ENCODE measurements around the gene PTGER3.
A peak's percentile ranks its signal among the peaks of the same experiment; 100 is the strongest.
"Not testable (repeated sequence)": the region's sequence is repeated elsewhere in the genome, so short reads cannot be mapped to it uniquely, and the experiment has no call there.

Gene PTGER3

GRCh38 chr1:71014178-71014579, 33.4 kb downstream of the PTGER3 start:
- no peak for DNase-seq
- TF ChIP-seq POLR2A (IDR thresholded peaks at IDR 0.05; ENCODE audit: low read length) (no peak), GATA1 (IDR thresholded peaks at IDR 0.05; ENCODE audit: low read depth, low read length) (no peak)

DNA sequence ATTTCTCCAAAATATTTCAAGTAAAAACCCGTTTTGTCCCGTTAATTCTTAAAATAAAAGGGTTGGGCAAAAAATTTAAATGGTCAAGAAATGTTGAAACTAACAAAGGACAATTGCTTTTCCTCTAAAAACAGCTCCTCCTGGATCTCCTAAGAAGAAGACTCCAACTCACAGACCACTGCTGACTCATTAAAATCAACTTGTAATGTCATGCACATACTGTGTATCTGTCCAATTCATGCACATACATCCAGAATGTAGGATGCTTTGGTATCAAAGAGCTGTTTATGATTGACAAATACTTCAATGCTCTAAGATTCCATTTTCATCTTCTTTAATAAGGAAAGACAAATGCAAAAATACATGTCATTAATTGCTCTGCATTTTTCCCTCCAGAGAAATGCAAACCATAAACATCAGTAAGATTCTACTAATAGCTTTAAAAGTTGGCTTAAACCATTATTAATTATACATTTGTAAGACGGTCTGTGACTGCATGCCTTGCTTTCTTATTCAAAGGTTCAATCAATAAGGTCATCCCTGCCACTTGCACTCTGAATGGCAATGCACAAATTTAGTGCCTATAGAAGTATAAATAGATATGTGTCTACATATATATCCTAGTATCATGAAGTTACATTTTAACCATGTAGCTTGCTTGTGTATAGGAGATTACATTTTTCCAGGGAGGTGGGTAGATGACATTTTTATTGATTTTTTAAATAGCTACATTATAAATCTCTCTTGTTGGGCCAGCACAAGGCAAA, 44.7 kb downstream of the PTGER3 start:
- no peak for DNase-seq

DNA sequence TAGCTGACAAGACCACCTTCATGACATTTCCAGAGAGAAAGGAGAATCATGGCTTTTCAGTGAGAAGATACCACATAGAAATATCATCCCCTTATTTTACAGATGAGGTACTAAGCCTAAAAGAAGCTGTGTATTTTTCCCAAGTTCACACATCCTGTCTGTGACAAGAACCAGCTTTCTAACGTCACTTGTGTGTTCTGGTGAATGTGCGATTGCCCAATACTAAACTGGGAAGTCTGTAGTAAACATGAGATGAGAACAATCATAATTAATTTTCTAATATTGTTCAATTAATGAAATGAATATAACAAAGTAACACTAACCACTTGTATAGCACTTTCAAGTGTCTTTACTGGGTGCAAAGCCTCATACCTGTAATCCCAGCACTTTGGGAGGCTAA, 46.0 kb downstream of the PTGER3 start:
- DNase-seq, result no peak
- TF ChIP-seq GATA1 (IDR thresholded peaks at IDR 0.05; ENCODE audit: low read depth, low read length) (no peak), POLR2A (IDR thresholded peaks at IDR 0.05; ENCODE audit: low read length) (no peak)

More for the DNA sequence above, 44.7 kb downstream of the PTGER3 start:
- TF ChIP-seq POLR2A (IDR thresholded peaks at IDR 0.05; ENCODE audit: low read length) (no peak), GATA1 (IDR thresholded peaks at IDR 0.05; ENCODE audit: low read depth, low read length) (no peak)

DNA sequence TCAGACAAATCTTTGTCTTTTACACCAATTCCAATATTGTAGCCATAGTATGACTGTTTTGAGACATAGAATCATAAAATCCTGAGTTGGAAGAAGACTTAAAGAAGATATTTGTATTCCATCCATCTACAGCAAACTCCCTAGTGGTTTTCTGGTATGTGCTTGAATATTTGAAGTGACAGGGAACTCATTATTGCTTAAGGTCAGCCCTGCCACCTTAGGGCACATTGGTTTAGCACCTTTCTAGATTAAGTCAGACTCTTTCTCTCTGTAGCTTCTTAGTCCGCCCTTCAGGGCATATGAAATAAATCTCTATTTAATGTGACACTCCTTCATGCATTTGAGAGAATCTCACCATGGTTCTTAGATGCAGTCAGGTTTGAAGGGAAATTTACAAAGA, 49.8 kb downstream of the PTGER3 start:
- no peak for DNase-seq
- TF ChIP-seq POLR2A (IDR thresholded peaks at IDR 0.05; ENCODE audit: low read length) (no peak), GATA1 (IDR thresholded peaks at IDR 0.05; ENCODE audit: low read depth, low read length) (no peak)

DNA sequence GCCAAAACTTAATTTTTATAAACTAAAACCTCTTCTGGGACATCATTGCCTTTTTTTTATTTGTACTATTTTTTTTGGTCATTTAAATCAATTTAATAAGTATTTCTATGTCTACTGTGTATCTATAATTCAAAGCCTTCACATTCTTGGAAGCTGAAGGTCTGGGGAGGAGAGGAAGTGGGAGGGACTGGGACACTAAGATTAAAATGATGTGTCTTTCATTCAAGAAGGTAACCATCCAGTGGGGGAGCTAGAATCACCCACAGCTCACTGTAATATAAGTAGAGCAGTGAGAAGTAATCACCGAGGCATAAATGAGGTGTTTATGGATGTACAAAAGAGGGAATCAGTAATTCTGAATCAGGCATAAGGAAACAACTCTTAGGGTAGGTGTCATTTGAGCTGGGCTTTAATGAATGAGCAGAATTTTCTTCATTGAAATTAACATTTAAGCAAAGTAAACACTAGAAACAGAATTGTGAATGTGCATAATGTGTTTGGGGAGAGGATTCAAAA, 52.8 kb downstream of the PTGER3 start:
- no peak for DNase-seq
- TF ChIP-seq GATA1 (IDR thresholded peaks at IDR 0.05; ENCODE audit: low read depth, low read length) (no peak), POLR2A (IDR thresholded peaks at IDR 0.05; ENCODE audit: low read length) (no peak)

DNA sequence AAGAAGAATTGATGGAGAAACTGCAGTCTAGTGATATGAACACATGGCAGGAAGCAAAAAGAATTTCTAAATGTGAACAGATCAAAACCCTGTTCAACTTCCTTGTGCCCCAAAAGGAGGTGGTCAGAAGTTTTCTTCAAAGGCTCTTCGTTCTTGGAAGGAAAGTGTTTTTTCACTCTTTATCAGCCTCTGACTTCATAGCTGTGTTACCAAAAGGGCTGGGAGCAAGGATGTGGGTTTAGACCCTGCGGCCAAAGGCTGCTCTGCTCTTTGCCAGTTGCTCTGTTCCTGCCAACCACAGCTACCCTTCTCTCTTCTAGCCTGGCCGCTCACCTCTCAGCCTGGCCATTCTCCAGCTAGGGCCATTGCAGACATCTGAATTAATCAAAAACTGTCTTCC, 53.8 kb downstream of the PTGER3 start:
- no peak for DNase-seq
- TF ChIP-seq POLR2A (IDR thresholded peaks at IDR 0.05; ENCODE audit: low read length) (no peak), GATA1 (IDR thresholded peaks at IDR 0.05; ENCODE audit: low read depth, low read length) (no peak)

DNA sequence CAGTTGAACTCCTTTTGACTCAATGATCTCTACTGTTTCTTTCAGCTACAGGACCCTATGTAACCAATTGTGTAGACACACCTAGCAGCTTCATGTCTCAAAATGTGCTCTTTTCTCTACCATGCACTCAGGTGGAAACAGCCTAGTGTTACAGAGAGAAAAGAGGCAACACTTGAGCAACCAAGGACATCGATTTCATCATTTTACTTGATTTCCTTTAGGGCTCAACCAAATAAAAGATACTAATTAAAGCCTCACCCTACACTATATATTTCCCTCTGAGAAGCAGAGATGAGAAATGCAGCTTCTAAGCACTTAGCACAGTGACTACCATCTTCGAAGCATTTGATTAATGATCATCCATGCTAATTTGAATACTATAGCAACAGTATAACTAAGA, 55.1 kb downstream of the PTGER3 start:
- TF ChIP-seq POLR2A (IDR thresholded peaks at IDR 0.05; ENCODE audit: low read length), result no peak
- no peak for TF ChIP-seq GATA1 (IDR thresholded peaks at IDR 0.05; ENCODE audit: low read depth, low read length)
- DNase-seq, result no peak

GRCh38 chr1:70990469-70991253, 57.0 kb downstream of the PTGER3 start:
- no peak for TF ChIP-seq POLR2A (IDR thresholded peaks at IDR 0.05; ENCODE audit: low read length)
- TF ChIP-seq GATA1 (IDR thresholded peaks at IDR 0.05; ENCODE audit: low read depth, low read length), result no peak
- DNase-seq, result no peak

GRCh38 chr1:70987497-70987896, 60.1 kb downstream of the PTGER3 start:
- no peak for DNase-seq
- no peak for TF ChIP-seq POLR2A (IDR thresholded peaks at IDR 0.05; ENCODE audit: low read length)

DNA sequence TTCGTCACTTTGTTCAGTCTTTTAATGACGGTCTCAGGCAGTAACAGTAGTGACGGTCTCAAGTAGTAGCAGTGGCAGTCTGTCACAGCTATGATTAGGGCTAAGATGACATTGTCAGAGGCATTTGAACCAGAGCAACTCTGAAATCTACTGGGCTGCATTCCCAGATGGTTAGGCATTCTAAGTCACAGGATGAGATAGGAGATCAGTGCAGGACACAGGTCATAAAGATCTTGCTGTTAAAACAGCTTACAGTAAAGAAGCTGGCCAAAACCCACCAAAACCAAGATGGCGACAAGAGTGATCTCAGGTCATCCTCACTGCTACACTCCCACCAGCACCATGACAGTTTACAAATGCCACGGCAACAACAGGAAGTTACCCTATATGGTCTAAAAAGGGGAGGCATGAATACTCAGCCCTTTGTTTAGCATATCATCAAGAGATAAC, 61.8 kb downstream of the PTGER3 start:
- DNase-seq, result not testable (repeated sequence)

GRCh38 chr1:70985278-70985677, 62.3 kb downstream of the PTGER3 start:
- DNase-seq, result not testable (repeated sequence)

DNA sequence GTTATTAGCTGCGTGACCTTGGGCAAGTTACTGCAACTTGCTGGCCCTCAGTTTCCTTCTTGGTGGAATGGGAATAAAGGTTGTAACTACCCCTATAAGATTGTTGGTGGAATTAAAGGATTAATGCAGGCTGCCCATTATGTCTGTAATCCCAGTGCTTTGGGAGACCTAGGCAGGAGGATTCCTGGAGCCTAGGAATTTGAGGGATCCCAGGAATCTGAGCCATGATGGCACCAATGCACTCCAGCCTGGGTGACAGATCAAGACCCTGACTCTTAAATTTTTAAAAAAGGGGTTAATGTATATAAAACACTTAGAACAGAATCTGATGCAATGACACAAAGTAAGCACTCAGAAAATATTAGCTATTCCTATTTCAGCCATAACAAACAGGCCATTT, 67.3 kb downstream of the PTGER3 start:
- TF ChIP-seq GATA1 (IDR thresholded peaks at IDR 0.05; ENCODE audit: low read depth, low read length) (no peak), POLR2A (IDR thresholded peaks at IDR 0.05; ENCODE audit: low read length) (no peak)
- DNase-seq, result no peak

- DNase-seq, result no peak
- TF ChIP-seq POLR2A (IDR thresholded peaks at IDR 0.05; ENCODE audit: low read length) (no peak), GATA1 (IDR thresholded peaks at IDR 0.05; ENCODE audit: low read depth, low read length) (no peak)
These were observed 67.7 kb downstream of the PTGER3 start for GRCh38 chr1:70979881-70980280.

DNA sequence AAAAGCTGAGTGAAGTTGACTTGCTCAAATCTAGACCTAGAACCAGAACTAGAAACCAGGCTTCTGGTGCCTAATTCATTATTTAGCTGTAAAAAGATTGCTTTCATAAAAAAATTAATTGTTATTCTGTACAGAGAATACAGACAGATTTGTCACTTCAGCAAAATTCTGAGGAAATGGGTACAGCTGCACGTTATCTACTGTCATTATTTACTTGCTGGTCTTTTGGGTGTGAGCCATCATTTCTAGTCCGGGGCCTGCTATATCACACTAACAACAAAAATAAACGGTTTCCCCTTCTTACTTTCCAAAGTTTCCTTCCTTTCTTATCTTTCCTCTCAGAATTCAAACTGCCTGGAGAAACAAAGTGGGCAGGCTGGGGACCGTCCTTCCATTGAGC, 68.3 kb downstream of the PTGER3 start:
- TF ChIP-seq GATA1 (IDR thresholded peaks at IDR 0.05; ENCODE audit: low read depth, low read length), result no peak
- TF ChIP-seq POLR2A (IDR thresholded peaks at IDR 0.05; ENCODE audit: low read length), result no peak
- DNase-seq, result peak in 1 of 2 experiments; percentile 2

DNA sequence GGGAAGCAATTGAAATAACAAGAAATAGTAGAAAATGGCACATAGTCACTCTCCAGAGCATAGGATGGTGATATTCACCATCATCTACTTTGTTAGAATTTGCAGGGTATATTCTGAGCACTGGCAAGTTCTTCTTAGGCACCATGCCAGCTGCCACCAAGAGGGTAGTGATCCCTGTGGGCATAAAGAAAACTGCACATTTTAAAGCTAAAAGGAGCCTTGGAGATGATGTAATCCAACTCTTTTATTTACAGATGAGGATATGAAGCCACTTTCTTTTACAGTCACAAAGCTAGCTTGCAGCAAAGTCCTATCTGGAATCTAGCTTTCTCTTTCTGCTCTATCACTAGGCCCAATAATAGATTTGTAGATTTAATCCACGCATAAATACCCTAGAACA, 69.0 kb downstream of the PTGER3 start:
- TF ChIP-seq GATA1 (IDR thresholded peaks at IDR 0.05; ENCODE audit: low read depth, low read length) (no peak), POLR2A (IDR thresholded peaks at IDR 0.05; ENCODE audit: low read length) (no peak)
- DNase-seq, result peak in 1 of 2 experiments; percentile 13

All from erythroblast (primary cell).